ENCODE measurements around the gene DHRS7C.

DHRS7C gene

GRCh38 chr17:9790889-9791876 lies at the start of gene DHRS7C:
Gene DHRS7C (minus strand): TSS chr17:9791592. CDS start chr17:9791284, 308 bp downstream.
- DNase-seq (ENCODE audit: low read depth), result no peak

GRCh38 chr17:9839433-9839832 lies 48.0 kb upstream of the DHRS7C start:
- DNase-seq (ENCODE audit: low read depth), result peak; percentile 49

- DNase-seq (ENCODE audit: low read depth), result peak; percentile 97
These were observed 46.4 kb upstream of the DHRS7C start for GRCh38 chr17:9837551-9838471.

GRCh38 chr17:9833922-9834321 lies 42.5 kb upstream of the DHRS7C start:
- DNase-seq (ENCODE audit: low read depth), result no peak

- DNase-seq (ENCODE audit: low read depth), result peak; percentile 16
These were observed 39.3 kb upstream of the DHRS7C start for GRCh38 chr17:9830711-9831110.

GRCh38 chr17:9829343-9829742 lies 38.0 kb upstream of the DHRS7C start:
- DNase-seq (ENCODE audit: low read depth), result no peak

GRCh38 chr17:9828296-9829295 lies 37.2 kb upstream of the DHRS7C start:
- peak; percentile 87 for DNase-seq (ENCODE audit: low read depth)

- peak; percentile 32 for DNase-seq (ENCODE audit: low read depth)
These were observed 34.3 kb upstream of the DHRS7C start, which contains the start of gene GLP2R for GRCh38 chr17:9825641-9826150. Gene GLP2R (plus strand): TSS chr17:9825924. CDS start chr17:9826064, 140 bp downstream.

- DNase-seq (ENCODE audit: low read depth), result no peak
These were observed 33.5 kb upstream of the DHRS7C start for GRCh38 chr17:9824797-9825338.

GRCh38 chr17:9824094-9824493 lies 32.7 kb upstream of the DHRS7C start:
- no peak for DNase-seq (ENCODE audit: low read depth)

- no peak for DNase-seq (ENCODE audit: low read depth)
These were observed 30.5 kb upstream of the DHRS7C start, which contains the start of gene GSG1L2 for GRCh38 chr17:9821921-9822320. Gene GSG1L2 (minus strand): TSS chr17:9822079. CDS start chr17:9822071, 8 bp downstream.

GRCh38 chr17:9820448-9820847 lies 29.1 kb upstream of the DHRS7C start:
- no peak for DNase-seq (ENCODE audit: low read depth)

- DNase-seq (ENCODE audit: low read depth), result no peak
These were observed 27.4 kb upstream of the DHRS7C start for GRCh38 chr17:9818760-9819159.

- DNase-seq (ENCODE audit: low read depth), result peak; percentile 84
These were observed 25.7 kb upstream of the DHRS7C start for GRCh38 chr17:9817086-9817485.

- no peak for DNase-seq (ENCODE audit: low read depth)
These were observed 25.1 kb upstream of the DHRS7C start for GRCh38 chr17:9816472-9816871.

GRCh38 chr17:9814337-9814945 lies 23.0 kb upstream of the DHRS7C start:
- DNase-seq (ENCODE audit: low read depth), result no peak

GRCh38 chr17:9813166-9813565 lies 21.8 kb upstream of the DHRS7C start:
- no peak for DNase-seq (ENCODE audit: low read depth)

GRCh38 chr17:9811537-9811936 lies 20.1 kb upstream of the DHRS7C start:
- DNase-seq (ENCODE audit: low read depth), result no peak

- DNase-seq (ENCODE audit: low read depth), result no peak
These were observed 19.7 kb upstream of the DHRS7C start for GRCh38 chr17:9811086-9811485.

Measured in amniotic epithelial cell (primary cell).